GM10248 (cell line): Measurements from ENCODE around the gene ANGEL1.
A peak's percentile ranks its signal among the peaks of the same experiment; 100 is the strongest.

ENCODE experiments used
- CTCF ChIA-PET: fragments of 300-600 bp; sonication (Branson Sonifier 250); formaldehyde crosslinking; extraction: SDS; loops from one replicate; lab custom pipeline; 2021; ENCODE audit warnings: antibody characterized with exemption; lab: Yijun Ruan, JAX
- POLR2A ChIA-PET: fragments of 350-650 bp; sonication (Branson Sonifier 250); formaldehyde crosslinking; extraction: SDS; loops from one replicate; lab custom pipeline; 2020; ENCODE audit warnings: antibody characterized with exemption; lab: Yijun Ruan, JAX
- DNase-seq: peaks from one replicate; pipeline ENCODE4 v3.0.0; 2012; ENCODE audit errors: extremely low spot score
- TF ChIP-seq, protein P1 (sequence below): IDR thresholded peaks from 2 replicates; pipeline ENCODE4 v1.5.1; 2012; ENCODE audit warnings: mild to moderate bottlenecking, low read depth; ENCODE audit errors: extremely low read depth, missing control alignments, control extremely low read depth

ANGEL1 gene

DNA sequence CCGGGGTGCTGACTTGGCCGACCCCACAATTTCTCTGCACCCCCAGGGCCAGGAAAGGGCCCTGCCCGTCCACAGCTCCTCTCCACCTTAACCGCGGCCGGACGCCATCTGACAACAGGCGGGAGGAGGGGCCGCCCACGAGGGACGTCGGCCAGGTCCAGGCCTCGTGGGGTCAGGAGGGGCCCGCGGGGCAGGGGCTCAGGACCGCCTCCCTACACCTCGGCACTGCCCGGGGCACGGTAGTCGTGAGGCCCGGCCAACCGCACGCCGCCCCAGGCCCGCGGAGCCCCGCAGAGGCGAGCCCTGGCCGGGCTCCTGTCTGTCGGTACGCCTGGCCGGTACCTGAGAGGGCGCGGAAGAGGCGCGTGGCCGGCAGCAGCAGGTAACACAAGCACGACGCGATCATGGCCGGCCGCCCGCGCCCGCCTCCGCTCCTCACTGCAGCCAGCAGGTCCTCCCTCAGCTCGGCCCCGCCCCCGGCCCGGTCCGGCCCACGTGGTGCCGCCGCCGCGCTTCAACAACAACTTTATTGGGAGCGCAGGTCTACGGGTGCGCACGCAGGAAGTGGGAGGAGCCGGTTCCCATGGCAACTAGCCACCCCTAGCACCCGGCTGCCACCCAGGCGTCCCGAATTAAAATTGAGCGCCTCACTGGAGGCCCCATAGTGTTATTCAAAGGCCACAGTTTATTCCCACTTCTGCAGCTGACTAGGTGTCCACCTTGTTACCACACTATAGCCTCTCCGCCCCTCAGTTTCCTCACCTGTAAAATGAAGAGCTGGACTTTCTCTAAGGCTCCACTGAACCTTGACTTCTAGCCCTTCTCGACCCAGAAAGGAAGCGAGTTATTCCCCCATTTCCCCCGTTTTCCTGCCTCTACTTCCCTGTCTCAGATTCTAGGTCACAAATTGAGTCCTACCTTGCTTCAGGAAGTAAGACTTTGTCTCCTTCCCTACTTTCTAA lies at the start of gene ANGEL1:
ANGEL1 (minus strand) TSS at position 461 of the 962 bp plus-strand sequence; CDS start at position 406, 55 bp downstream.
- ChIA-PET POLR2A (no interaction called here), CTCF (interaction anchor here (1.5 to 7.5 kb wide), 4 partner anchors 10 to 103 kb away, joined by 3 to 45 read pairs (median 25); no protein-coding TSS in a partner anchor)
- TF ChIP-seq, protein P1, sequence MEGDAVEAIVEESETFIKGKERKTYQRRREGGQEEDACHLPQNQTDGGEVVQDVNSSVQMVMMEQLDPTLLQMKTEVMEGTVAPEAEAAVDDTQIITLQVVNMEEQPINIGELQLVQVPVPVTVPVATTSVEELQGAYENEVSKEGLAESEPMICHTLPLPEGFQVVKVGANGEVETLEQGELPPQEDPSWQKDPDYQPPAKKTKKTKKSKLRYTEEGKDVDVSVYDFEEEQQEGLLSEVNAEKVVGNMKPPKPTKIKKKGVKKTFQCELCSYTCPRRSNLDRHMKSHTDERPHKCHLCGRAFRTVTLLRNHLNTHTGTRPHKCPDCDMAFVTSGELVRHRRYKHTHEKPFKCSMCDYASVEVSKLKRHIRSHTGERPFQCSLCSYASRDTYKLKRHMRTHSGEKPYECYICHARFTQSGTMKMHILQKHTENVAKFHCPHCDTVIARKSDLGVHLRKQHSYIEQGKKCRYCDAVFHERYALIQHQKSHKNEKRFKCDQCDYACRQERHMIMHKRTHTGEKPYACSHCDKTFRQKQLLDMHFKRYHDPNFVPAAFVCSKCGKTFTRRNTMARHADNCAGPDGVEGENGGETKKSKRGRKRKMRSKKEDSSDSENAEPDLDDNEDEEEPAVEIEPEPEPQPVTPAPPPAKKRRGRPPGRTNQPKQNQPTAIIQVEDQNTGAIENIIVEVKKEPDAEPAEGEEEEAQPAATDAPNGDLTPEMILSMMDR = no peak

DNA sequence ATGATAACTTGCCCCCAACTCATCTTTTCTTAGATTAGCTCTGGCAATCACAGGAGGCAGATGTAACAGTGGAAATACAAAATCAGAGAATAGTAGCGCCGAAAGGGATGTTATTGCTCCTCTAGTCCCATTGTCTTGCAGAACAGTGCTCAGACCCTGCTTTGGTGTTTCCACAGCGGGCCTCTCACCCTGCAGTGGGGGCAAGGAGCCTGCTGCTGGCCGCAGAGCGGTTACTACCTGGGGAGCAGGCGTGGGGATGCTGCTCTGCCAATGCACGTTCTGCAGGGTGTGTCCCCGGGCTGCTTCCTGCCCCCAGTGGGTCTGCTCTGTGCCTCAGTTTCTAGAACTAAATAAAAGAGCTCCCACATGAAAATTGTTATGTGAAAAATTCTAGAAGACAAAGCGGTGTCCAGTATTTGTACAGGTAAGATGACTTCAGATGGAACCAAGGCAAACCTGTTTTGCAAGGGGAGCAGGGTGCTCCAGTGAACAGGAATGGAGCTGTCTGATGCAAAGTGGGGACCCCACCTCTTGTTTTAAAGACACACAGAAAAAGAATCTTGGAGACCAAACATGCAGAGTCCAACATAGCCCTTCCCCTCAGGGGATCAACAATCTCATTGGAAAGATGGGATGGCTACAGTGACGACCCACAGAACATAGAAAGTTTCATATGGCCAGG lies 49.0 kb upstream of the ANGEL1 start:
- ChIA-PET POLR2A (no interaction called here), CTCF (interaction anchor here (1.1 to 3.3 kb wide), 6 partner anchors 11 to 215 kb away, joined by 3 to 17 read pairs (median 8); no protein-coding TSS in a partner anchor)
- no peak for DNase-seq
- TF ChIP-seq, protein P1 = no peak

More for the DNA sequence above, at the start of gene ANGEL1:
- DNase-seq = peak; percentile 93

DNA sequence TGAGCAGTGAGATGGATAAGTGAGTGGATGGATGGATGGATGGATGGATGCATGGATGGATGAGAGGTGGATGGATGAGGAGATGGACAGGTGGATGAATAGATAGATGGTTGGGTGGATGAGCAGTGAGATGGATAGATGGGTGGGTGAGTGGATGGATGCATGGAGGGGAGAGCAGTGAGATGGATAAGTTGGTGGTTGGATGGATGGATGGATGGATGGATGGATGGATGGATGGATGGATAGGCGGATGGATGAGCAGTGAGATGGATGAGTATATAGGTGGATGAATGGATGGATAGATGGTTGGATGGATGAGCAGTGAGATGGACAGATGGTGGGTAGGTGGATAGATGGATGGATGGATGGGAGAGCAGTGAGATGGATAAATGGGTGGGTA lies 44.1 kb upstream of the ANGEL1 start:
- ChIA-PET POLR2A (no interaction called here), CTCF (interaction anchor here (1.4 kb wide), 1 partner anchor 214 kb away, joined by 6 read pairs; no protein-coding TSS in a partner anchor)
- TF ChIP-seq, protein P1 = no peak
- DNase-seq = no peak

- CTCF ChIA-PET = interaction anchor here (1.1 kb wide), 1 partner anchor 18 kb away, joined by 5 read pairs; no protein-coding TSS in a partner anchor
- no peak for DNase-seq
- POLR2A ChIA-PET = no interaction called here
- TF ChIP-seq, protein P1 = no peak
These were observed 42.4 kb upstream of the ANGEL1 start for GRCh38 chr14:76855066-76855465.

GRCh38 chr14:76848879-76849278 lies 36.2 kb upstream of the ANGEL1 start:
- CTCF ChIA-PET = interaction anchor here (0.9 to 1.2 kb wide), 3 partner anchors 71 to 222 kb away, joined by 3 to 4 read pairs (median 4); no protein-coding TSS in a partner anchor
- TF ChIP-seq, protein P1 = no peak
- POLR2A ChIA-PET = no interaction called here
- no peak for DNase-seq
